Measurements from ENCODE around the gene FMO2.

FMO2 gene

GRCh38 chr1:171185091-171185490, at the start of gene FMO2:
TSS of gene FMO2 (plus strand) at chr1:171185300. CDS start at chr1:171185714, 414 bp downstream.
- DNase-seq: no peak
- peaks cover 19% of the 10 kb centered on the region for H3K27me3 Mint-ChIP-seq
- no peak within 1 kb of the TSS for H3K27ac Mint-ChIP-seq
- no peak within 1 kb of the TSS for H3K4me3 Mint-ChIP-seq
- H3K9me3 Mint-ChIP-seq: no peaks in the 10 kb centered on the region
- no peak for ATAC-seq
- H3K4me1 Mint-ChIP-seq: no peaks in the 10 kb centered on the region

- ATAC-seq (no peak), DNase-seq (no peak)
- Mint-ChIP-seq H3K27me3 (peaks cover 31% of the 10 kb centered on the region), H3K9me3 (no peaks in the 10 kb centered on the region), H3K27ac (no peak overlapping the region), H3K4me1 (no peaks in the 10 kb centered on the region), H3K4me3 (no peak overlapping the region)
Observed at GRCh38 chr1:171137580-171137979, 47.5 kb upstream of the FMO2 start.

GRCh38 chr1:171138980-171139379, 46.1 kb upstream of the FMO2 start:
- Mint-ChIP-seq H3K9me3 (no peaks in the 10 kb centered on the region), H3K27ac (no peak overlapping the region), H3K27me3 (peaks cover 31% of the 10 kb centered on the region), H3K4me3 (no peak overlapping the region), H3K4me1 (no peaks in the 10 kb centered on the region)
- no peak for ATAC-seq
- no peak for DNase-seq

- H3K4me3 Mint-ChIP-seq: no peak overlapping the region
- H3K27me3 Mint-ChIP-seq: peaks cover 31% of the 10 kb centered on the region
- H3K27ac Mint-ChIP-seq: no peak overlapping the region
Observed at GRCh38 chr1:171139890-171140289, 45.2 kb upstream of the FMO2 start.

GRCh38 chr1:171140401-171140800, 44.7 kb upstream of the FMO2 start:
- Mint-ChIP-seq H3K27ac (no peak overlapping the region), H3K27me3 (peaks cover 31% of the 10 kb centered on the region), H3K9me3 (no peaks in the 10 kb centered on the region), H3K4me1 (no peaks in the 10 kb centered on the region), H3K4me3 (no peak overlapping the region)
- no peak for DNase-seq
- no peak for ATAC-seq

More at GRCh38 chr1:171139890-171140289, 45.2 kb upstream of the FMO2 start:
- no peak for ATAC-seq
- H3K9me3 Mint-ChIP-seq: no peaks in the 10 kb centered on the region
- no peak for DNase-seq
- no peaks in the 10 kb centered on the region for H3K4me1 Mint-ChIP-seq

GRCh38 chr1:171140956-171141687, 44.0 kb upstream of the FMO2 start:
- no peak for ATAC-seq
- H3K9me3 Mint-ChIP-seq: no peaks in the 10 kb centered on the region
- peaks cover 31% of the 10 kb centered on the region for H3K27me3 Mint-ChIP-seq
- DNase-seq: no peak
- H3K27ac Mint-ChIP-seq: no peak overlapping the region
- H3K4me1 Mint-ChIP-seq: no peaks in the 10 kb centered on the region
- H3K4me3 Mint-ChIP-seq: no peak overlapping the region

GRCh38 chr1:171141688-171142415, 43.2 kb upstream of the FMO2 start:
- H3K4me1 Mint-ChIP-seq: no peaks in the 10 kb centered on the region
- DNase-seq (no peak), ATAC-seq (no peak)
- no peak overlapping the region for H3K4me3 Mint-ChIP-seq
- H3K27me3 Mint-ChIP-seq: peaks cover 25% of the 10 kb centered on the region
- peak overlapping the region in 1 of 2 donors; percentile 20 for H3K27ac Mint-ChIP-seq
- H3K9me3 Mint-ChIP-seq: no peaks in the 10 kb centered on the region

- ATAC-seq (no peak), DNase-seq (no peak)
- no peak overlapping the region for H3K4me3 Mint-ChIP-seq
- H3K27ac Mint-ChIP-seq: peak overlapping the region in 1 of 2 donors; percentile 20
- H3K4me1 Mint-ChIP-seq: no peaks in the 10 kb centered on the region
- H3K27me3 Mint-ChIP-seq: peaks cover 17% of the 10 kb centered on the region
- no peaks in the 10 kb centered on the region for H3K9me3 Mint-ChIP-seq
Observed at GRCh38 chr1:171142416-171143385, 42.4 kb upstream of the FMO2 start.

- Mint-ChIP-seq H3K4me3 (no peak overlapping the region), H3K4me1 (no peaks in the 10 kb centered on the region), H3K27me3 (peaks cover 27% of the 10 kb centered on the region), H3K27ac (no peak overlapping the region), H3K9me3 (no peaks in the 10 kb centered on the region)
- ATAC-seq: no peak
- DNase-seq: no peak
Observed at GRCh38 chr1:171150156-171150555, 34.9 kb upstream of the FMO2 start.

- Mint-ChIP-seq H3K9me3 (no peaks in the 10 kb centered on the region), H3K4me1 (no peaks in the 10 kb centered on the region)
Observed at GRCh38 chr1:171152549-171152948, 32.6 kb upstream of the FMO2 start.

GRCh38 chr1:171155484-171155883, 29.6 kb upstream of the FMO2 start:
- Mint-ChIP-seq H3K27ac (no peak overlapping the region), H3K9me3 (no peaks in the 10 kb centered on the region), H3K27me3 (peaks cover 18% of the 10 kb centered on the region), H3K4me1 (no peaks in the 10 kb centered on the region), H3K4me3 (no peak overlapping the region)
- DNase-seq: no peak
- no peak for ATAC-seq

More at GRCh38 chr1:171152549-171152948, 32.6 kb upstream of the FMO2 start:
- no peak for DNase-seq
- no peak for ATAC-seq
- no peak overlapping the region for H3K27ac Mint-ChIP-seq
- peaks cover 27% of the 10 kb centered on the region for H3K27me3 Mint-ChIP-seq
- no peak overlapping the region for H3K4me3 Mint-ChIP-seq

GRCh38 chr1:171158096-171158495, 27.0 kb upstream of the FMO2 start:
- H3K27ac Mint-ChIP-seq: no peak overlapping the region
- no peaks in the 10 kb centered on the region for H3K9me3 Mint-ChIP-seq
- DNase-seq (no peak), ATAC-seq (no peak)
- no peak overlapping the region for H3K4me3 Mint-ChIP-seq
- no peaks in the 10 kb centered on the region for H3K4me1 Mint-ChIP-seq
- H3K27me3 Mint-ChIP-seq: peaks cover 7% of the 10 kb centered on the region

- DNase-seq (no peak), ATAC-seq (no peak)
- H3K9me3 Mint-ChIP-seq: no peaks in the 10 kb centered on the region
- H3K4me3 Mint-ChIP-seq: no peak overlapping the region
- H3K27ac Mint-ChIP-seq: no peak overlapping the region
- H3K4me1 Mint-ChIP-seq: no peaks in the 10 kb centered on the region
- peaks cover 7% of the 10 kb centered on the region for H3K27me3 Mint-ChIP-seq
Observed at GRCh38 chr1:171158551-171158950, 26.5 kb upstream of the FMO2 start.

- peaks cover 7% of the 10 kb centered on the region for H3K27me3 Mint-ChIP-seq
- H3K27ac Mint-ChIP-seq: no peak overlapping the region
- no peak for ATAC-seq
- no peaks in the 10 kb centered on the region for H3K9me3 Mint-ChIP-seq
- DNase-seq: no peak
- H3K4me1 Mint-ChIP-seq: no peaks in the 10 kb centered on the region
- no peak overlapping the region for H3K4me3 Mint-ChIP-seq
Observed at GRCh38 chr1:171159148-171159547, 26.0 kb upstream of the FMO2 start.

- DNase-seq (no peak), ATAC-seq (no peak)
- Mint-ChIP-seq H3K27ac (no peak overlapping the region), H3K4me3 (no peak overlapping the region), H3K9me3 (no peaks in the 10 kb centered on the region), H3K4me1 (no peaks in the 10 kb centered on the region), H3K27me3 (peaks cover 7% of the 10 kb centered on the region)
Observed at GRCh38 chr1:171160211-171160610, 24.9 kb upstream of the FMO2 start.

Measured in stimulated activated naive CD8-positive, alpha-beta T cell treated with anti-CD3 and anti-CD28 coated beads, Interleukin-15, amount 100 ng/mL, for 72 hours (primary cell).